H9 (cell line): Measurements from ENCODE around the gene USP35. TPM values are rescaled to one million over a fixed set of nuclear protein-coding genes. Genes with fewer than 3 reads are reported as not detected.

Experiments used
- DNase-seq: peaks from one replicate; pipeline ENCODE4 v3.0.0-alpha.2; 2017
- H2AFZ ChIP-seq: one replicate; pipeline ENCODE4 v1.6.1; 2013; ENCODE audit warnings: mild to moderate bottlenecking, low read length, control low read depth, moderate library complexity
- H2AK5ac ChIP-seq: 2 replicates; pipeline ENCODE4 v1.6.1; 2013; ENCODE audit warnings: low read length, control low read depth, mixed read lengths; ENCODE audit not compliant: insufficient read length
- H2BK120ac ChIP-seq: one replicate; pipeline ENCODE4 v1.6.1; 2013; ENCODE audit warnings: low read depth, mild to moderate bottlenecking, low read length, control low read depth, inconsistent platforms; ENCODE audit not compliant: poor library complexity, severe bottlenecking
- H2BK12ac ChIP-seq: 2 replicates; pipeline ENCODE4 v1.6.1; 2013; ENCODE audit warnings: low read length, control low read depth, mixed read lengths, low read depth; ENCODE audit not compliant: insufficient read length
- H2BK15ac ChIP-seq: 2 replicates; pipeline ENCODE4 v1.6.1; 2013; ENCODE audit warnings: low read depth, low read length, control low read depth
- H2BK20ac ChIP-seq: one replicate; pipeline ENCODE4 v1.6.1; 2013; ENCODE audit warnings: low read depth, mild to moderate bottlenecking, low read length, control low read depth, inconsistent platforms; ENCODE audit not compliant: poor library complexity, severe bottlenecking
- H2BK5ac ChIP-seq: 2 replicates; pipeline ENCODE4 v1.6.1; 2013; ENCODE audit warnings: low read length, control low read depth, mixed read lengths; ENCODE audit not compliant: insufficient read length
- H3K14ac ChIP-seq: 2 replicates; pipeline ENCODE4 v1.6.1; 2013; ENCODE audit warnings: low read length, control low read depth; ENCODE audit not compliant: insufficient read depth
- H3K18ac ChIP-seq: 2 replicates; pipeline ENCODE4 v1.6.1; 2013; ENCODE audit warnings: low read depth, mild to moderate bottlenecking, mixed read lengths, low read length, control low read depth; ENCODE audit not compliant: insufficient read length
- H3K23ac ChIP-seq: 2 replicates; pipeline ENCODE4 v1.6.1; 2013; ENCODE audit warnings: low read length, control low read depth, mixed read lengths, low read depth; ENCODE audit not compliant: insufficient read length
- H3K23me2 ChIP-seq: 2 replicates; pipeline ENCODE4 v1.6.1; 2013; ENCODE audit warnings: low read depth, mild to moderate bottlenecking, mixed read lengths, low read length, control low read depth; ENCODE audit not compliant: insufficient read length, poor library complexity, severe bottlenecking
- H3K27ac ChIP-seq: 2 replicates; pipeline ENCODE4 v1.5.1; 2013; ENCODE audit warnings: low read length, control low read depth, mixed read lengths, low read depth; ENCODE audit not compliant: insufficient read length
- H3K27me3 ChIP-seq: 2 replicates; pipeline ENCODE4 v1.6.1; 2013; ENCODE audit warnings: low read length, control low read depth, inconsistent platforms; ENCODE audit not compliant: insufficient read depth
- H3K4ac ChIP-seq: 2 replicates; pipeline ENCODE4 v1.6.1; 2013; ENCODE audit warnings: low read depth, mild to moderate bottlenecking, control low read depth, inconsistent platforms, low read length, moderate library complexity
- H3K4me1 ChIP-seq: 2 replicates; pipeline ENCODE4 v1.6.1; 2013; ENCODE audit warnings: low read length, control low read depth, inconsistent platforms; ENCODE audit not compliant: insufficient read depth
- H3K4me2 ChIP-seq: 2 replicates; pipeline ENCODE4 v1.6.1; 2013; ENCODE audit warnings: low read length, control low read depth, mixed read lengths; ENCODE audit not compliant: insufficient read length, insufficient read depth
- H3K56ac ChIP-seq: 2 replicates; pipeline ENCODE4 v1.6.1; 2013; ENCODE audit warnings: low read depth, mild to moderate bottlenecking, mixed read lengths, low read length, control low read depth; ENCODE audit not compliant: insufficient read length
- H3K79me1 ChIP-seq: 2 replicates; pipeline ENCODE4 v1.6.1; 2013; ENCODE audit warnings: low read depth, mild to moderate bottlenecking, moderate library complexity, low read length, control low read depth, inconsistent platforms; ENCODE audit not compliant: insufficient read depth, poor library complexity, severe bottlenecking
- H3K79me2 ChIP-seq: 2 replicates; pipeline ENCODE4 v1.6.1; 2013; ENCODE audit warnings: low read length, control low read depth, inconsistent platforms; ENCODE audit not compliant: insufficient read depth
- H3K9ac ChIP-seq: 2 replicates; pipeline ENCODE4 v1.6.1; 2013; ENCODE audit warnings: low read length, control low read depth, mixed read lengths; ENCODE audit not compliant: insufficient read length; ENCODE audit errors: extremely low read depth
- H3K9me3 ChIP-seq: one replicate; pipeline ENCODE4 v1.6.1; 2013; ENCODE audit warnings: low read depth, low read length, inconsistent platforms; ENCODE audit not compliant: control insufficient read depth
- H3T11ph ChIP-seq: one replicate; pipeline ENCODE4 v1.6.1; 2013; ENCODE audit warnings: mild to moderate bottlenecking, low read length, control low read depth, inconsistent platforms
- H4K20me1 ChIP-seq: one replicate; pipeline ENCODE4 v1.6.1; 2013; ENCODE audit not compliant: control insufficient read depth, insufficient read length, insufficient read depth
- H4K5ac ChIP-seq: 2 replicates; pipeline ENCODE4 v1.6.1; 2013; ENCODE audit warnings: low read depth, mild to moderate bottlenecking, mixed read lengths, low read length, control low read depth; ENCODE audit not compliant: insufficient read length
- H4K8ac ChIP-seq: replicated peaks from 2 replicates; pipeline ENCODE4 v1.6.1; 2013; ENCODE audit warnings: low read length, control low read depth, mixed read lengths, low read depth; ENCODE audit not compliant: insufficient read length
- H4K91ac ChIP-seq: 2 replicates; pipeline ENCODE4 v1.6.1; 2013; ENCODE audit warnings: low read depth, mild to moderate bottlenecking, moderate library complexity, mixed read lengths, low read length, control low read depth; ENCODE audit not compliant: insufficient read length
- H3K27ac Mint-ChIP-seq, 3 experiments: 2 replicates in 2 of 3; 3 replicates in 1 of 3; pipeline ENCODE4 v1.8.0; 2020 to 2021; ENCODE audit warnings: mixed read lengths in 3 of 3, mild to moderate bottlenecking in 1 of 3, moderate library complexity in 1 of 3
- H3K27me3 Mint-ChIP-seq: 2 replicates; pipeline ENCODE4 v1.8.0; 2021; ENCODE audit warnings: low read depth, mild to moderate bottlenecking, moderate library complexity, mixed read lengths
- H3K36me3 Mint-ChIP-seq, 3 experiments: 2 replicates in 2 of 3; 3 replicates in 1 of 3; pipeline ENCODE4 v1.8.0; 2020 to 2021; ENCODE audit warnings: low read depth in 3 of 3, mixed read lengths in 3 of 3; ENCODE audit not compliant: insufficient read depth in 1 of 3
- H3K4me1 Mint-ChIP-seq, 2 experiments: 2 replicates each; pipeline ENCODE4 v1.8.0; 2020; ENCODE audit warnings: mixed read lengths in 2 of 2
- H3K4me3 Mint-ChIP-seq, 2 experiments: 2 replicates in 1 of 2; 3 replicates in 1 of 2; pipeline ENCODE4 v1.8.0; 2020 to 2021; ENCODE audit warnings: mild to moderate bottlenecking in 2 of 2, mixed read lengths in 2 of 2, moderate library complexity in 1 of 2
- H3K9me3 Mint-ChIP-seq, 2 experiments: 2 replicates in 1 of 2; 3 replicates in 1 of 2; pipeline ENCODE4 v1.8.0; 2020; ENCODE audit warnings: mild to moderate bottlenecking in 2 of 2, mixed read lengths in 2 of 2, moderate library complexity in 1 of 2
- CTCF ChIP-seq: fragments of 200-600 bp; sonication (generic); conservative IDR thresholded peaks from 3 replicates; pipeline ENCODE4 v1.8.0; 2021; ENCODE audit warnings: antibody characterized with exemption, mild to moderate bottlenecking
- WGBS: extraction: QIAGEN DNeasy Blood & Tissue Kit; methylation state at CpG from one replicate; pipeline ENCODE4 v1.1.7; 2013; ENCODE audit warnings: missing lambda C conversion rate, low lambda C conversion rate, mixed read lengths; ENCODE audit not compliant: insufficient read length; ENCODE audit errors: extremely low coverage; 5-methylcytosine and 5-hydroxymethylcytosine counted together
- total RNA-seq: library from RNA; stranded (reverse); gene quantifications from 2 replicates; pipeline ENCODE4 v1.2.1, GENCODE V29; 2021

Gene USP35
- total RNA-seq, 1 experiment from 2014 or later, result 6.8 TPM

GRCh38 chr11:78199653-78200015 lies 10.9 kb downstream of the USP35 start:
- H2BK120ac ChIP-seq, result no peak overlapping the region
- H2BK5ac ChIP-seq, result no peak overlapping the region
- no peak overlapping the region for H2BK12ac ChIP-seq
- DNase-seq, result no peak
- H3K79me1 ChIP-seq, result no peaks in the 10 kb centered on the region
- no peaks in the 10 kb centered on the region for H4K20me1 ChIP-seq
- H3K4me3 Mint-ChIP-seq, result no peak overlapping the region
- no peak overlapping the region for H3K9ac ChIP-seq
- no peaks in the 10 kb centered on the region for H3K27me3 Mint-ChIP-seq
- H3K23me2 ChIP-seq, result no peaks in the 10 kb centered on the region
- no peak overlapping the region for H3K23ac ChIP-seq
- H3K4me2 ChIP-seq, result no peak overlapping the region
- no peaks in the 10 kb centered on the region for H3K79me2 ChIP-seq
- H4K91ac ChIP-seq, result no peak overlapping the region
- no peak overlapping the region for H3T11ph ChIP-seq
- H3K4me1 ChIP-seq, result no peaks in the 10 kb centered on the region
- no peak overlapping the region for H2BK15ac ChIP-seq
- H3K36me3 Mint-ChIP-seq, result peaks cover 0 to 10% (median 0%) of the 10 kb centered on the region in 3 experiments; a peak in 4 of 7 replicates
- H3K4ac ChIP-seq, result no peak overlapping the region
- no peak overlapping the region for H3K27ac ChIP-seq
- H3K4me1 Mint-ChIP-seq, result peaks cover 8 to 14% of the 10 kb centered on the region in 2 experiments
- no peak overlapping the region for H2AK5ac ChIP-seq
- no peak overlapping the region for H2BK20ac ChIP-seq
- H3K56ac ChIP-seq, result no peak overlapping the region
- no peak overlapping the region for H4K8ac ChIP-seq
- no peaks in the 10 kb centered on the region for H3K9me3 ChIP-seq
- no peak overlapping the region for H3K18ac ChIP-seq
- H2AFZ ChIP-seq, result no peak overlapping the region
- TF ChIP-seq CTCF, result no peak
- H3K27me3 ChIP-seq, result no peaks in the 10 kb centered on the region
- H4K5ac ChIP-seq, result no peak overlapping the region
- H3K9me3 Mint-ChIP-seq, result no peaks in the 10 kb centered on the region
- WGBS, result no CpG with 5 or more reads among the region's 5 CpGs
- H3K14ac ChIP-seq, result no peak overlapping the region
- no peak overlapping the region for H3K27ac Mint-ChIP-seq
